GM19463 (cell line): ENCODE measurements around the gene CACNA1E.
"Not testable (repeated sequence)": the region's sequence is repeated elsewhere in the genome, so short reads cannot be mapped to it uniquely, and the experiment has no call there.

ENCODE experiments used
- ATAC-seq: cut with Tn5 transposase; IDR thresholded peaks from one replicate; pipeline ENCODE4 v1.9.1; 2021; ENCODE audit warnings: mild to moderate bottlenecking, moderate library complexity; ENCODE audit not compliant: unreplicated experiment

CACNA1E gene

GRCh38 chr1:181798191-181798926, 315.0 kb downstream of the CACNA1E start:
- ATAC-seq, result no peak

DNA sequence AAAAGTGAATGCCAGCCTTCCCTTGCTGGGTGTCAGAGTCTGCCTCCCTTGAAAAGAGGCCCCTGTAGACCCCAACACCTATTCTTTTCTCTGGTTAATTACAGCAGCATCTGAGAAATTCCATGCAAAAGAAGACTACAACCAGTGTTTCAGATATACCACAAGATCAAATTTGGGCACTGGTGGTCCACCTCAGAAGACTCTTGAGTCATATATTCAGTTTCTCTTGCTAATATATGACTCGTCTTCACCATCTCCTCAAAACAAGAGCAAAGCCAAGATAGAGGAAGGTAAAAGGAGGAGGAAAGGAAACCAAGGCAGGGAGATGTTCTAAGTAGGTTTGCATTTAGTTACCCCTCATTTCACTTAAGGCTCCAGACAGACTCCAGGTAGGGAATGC, 318.3 kb downstream of the CACNA1E start:
- ATAC-seq, result no peak

DNA sequence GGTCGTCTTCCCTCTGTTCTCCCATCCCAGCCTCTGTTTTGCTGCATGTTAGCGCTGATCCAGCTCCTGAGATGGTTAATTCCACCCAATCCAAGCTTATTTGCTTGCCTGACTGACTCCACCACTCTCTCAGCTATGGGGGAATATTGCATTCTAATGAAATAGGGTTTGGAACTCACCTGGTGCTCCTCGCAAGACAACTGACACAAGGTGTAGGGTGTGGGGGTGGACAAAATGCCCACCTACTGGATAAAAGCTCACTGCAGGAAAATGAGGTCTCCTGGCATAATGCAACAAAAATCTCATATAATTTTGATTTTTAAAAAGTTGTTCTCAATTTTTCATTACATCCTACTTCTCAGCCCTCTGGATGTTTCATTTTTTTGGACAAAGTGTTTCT, 319.1 kb downstream of the CACNA1E start:
- ATAC-seq, result no peak

DNA sequence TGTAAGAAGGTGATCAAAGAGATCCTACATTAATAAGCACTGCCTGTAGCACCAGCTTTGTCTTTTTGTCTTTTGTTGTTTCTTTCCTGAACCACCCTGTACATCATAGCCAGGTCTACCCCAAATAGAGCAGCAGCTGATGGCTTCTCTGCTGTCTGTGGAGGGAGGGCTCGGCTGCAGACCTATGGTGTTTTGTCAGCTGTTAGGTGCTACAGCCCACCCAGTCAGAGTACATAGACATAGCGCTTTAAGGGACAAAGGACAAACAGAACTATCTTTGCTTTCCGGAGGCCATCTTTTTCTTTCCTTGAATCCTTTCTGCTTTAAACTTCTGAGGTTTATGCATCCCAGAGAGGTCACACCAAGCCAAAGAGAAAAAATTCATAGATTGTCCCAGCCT, 320.1 kb downstream of the CACNA1E start:
- no peak for ATAC-seq

DNA sequence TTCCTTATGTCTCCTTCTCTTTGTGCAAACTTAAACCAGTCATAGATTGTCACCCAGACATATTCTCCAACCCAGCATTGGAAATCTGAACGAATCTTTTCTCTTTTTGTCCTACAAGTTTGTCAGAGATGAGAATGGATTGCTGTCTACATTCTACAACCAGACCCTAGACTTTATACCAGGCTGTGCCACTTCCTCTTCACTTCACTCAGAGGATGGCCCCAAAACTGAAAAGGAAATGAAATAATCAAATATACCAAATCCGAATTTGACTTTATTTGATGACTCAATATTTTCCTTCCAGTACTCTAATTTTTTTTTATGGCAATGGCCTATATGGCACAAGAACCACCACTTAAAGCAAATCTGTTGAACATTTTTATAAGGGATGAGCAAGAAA, 321.7 kb downstream of the CACNA1E start:
- no peak for ATAC-seq

- ATAC-seq, result no peak
Observed at GRCh38 chr1:181806746-181807145, 323.4 kb downstream of the CACNA1E start.

GRCh38 chr1:181807251-181807650, 323.9 kb downstream of the CACNA1E start:
- ATAC-seq, result no peak

DNA sequence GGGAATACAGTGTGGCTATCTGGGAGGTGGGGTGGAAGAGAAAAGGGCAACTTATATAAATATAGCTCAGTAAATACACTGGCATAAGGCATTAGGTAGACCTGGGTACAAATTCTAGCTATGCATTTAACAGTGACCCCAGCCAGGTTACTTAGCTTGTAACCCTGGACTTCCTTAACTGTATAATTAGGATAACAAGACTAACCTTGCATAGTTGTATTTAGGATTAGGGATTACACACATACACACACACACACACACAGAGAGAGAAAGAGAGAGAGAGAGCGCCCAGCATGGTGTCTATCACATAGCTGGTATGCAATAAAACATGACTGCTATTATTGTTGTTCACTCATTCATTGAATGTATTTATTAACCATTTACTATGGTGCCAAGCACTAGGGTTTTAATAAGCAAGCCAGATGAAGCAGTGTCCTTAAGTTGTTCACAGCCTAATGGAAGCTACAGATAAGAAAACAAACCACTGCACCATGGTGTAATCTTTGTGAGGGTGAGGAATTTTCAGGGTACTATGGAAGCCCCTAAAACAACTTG, 326.8 kb downstream of the CACNA1E start:
- ATAC-seq, result no peak

GRCh38 chr1:181812208-181812607, 328.9 kb downstream of the CACNA1E start:
- no peak for ATAC-seq

DNA sequence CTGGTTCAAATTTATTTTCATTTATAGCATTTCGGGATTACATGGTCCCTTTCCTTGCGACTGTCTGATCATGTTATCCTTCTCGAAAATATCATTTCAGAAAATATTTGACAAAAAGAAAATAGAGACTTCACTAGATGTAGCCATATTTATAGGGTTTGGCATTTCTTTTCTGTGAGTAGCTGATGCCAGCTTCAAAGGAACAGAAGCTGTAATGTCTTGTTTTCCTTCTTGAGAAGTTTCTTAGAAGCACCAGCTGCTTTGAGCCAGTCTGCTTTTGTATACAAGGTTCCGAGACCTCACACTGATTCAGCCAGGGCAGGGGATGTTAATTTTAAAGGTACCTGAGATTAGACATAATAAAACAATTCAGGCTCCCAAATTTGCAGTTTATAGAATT, 329.9 kb downstream of the CACNA1E start:
- ATAC-seq, result no peak

- ATAC-seq, result no peak
Observed at GRCh38 chr1:181816608-181817007, 333.3 kb downstream of the CACNA1E start.

DNA sequence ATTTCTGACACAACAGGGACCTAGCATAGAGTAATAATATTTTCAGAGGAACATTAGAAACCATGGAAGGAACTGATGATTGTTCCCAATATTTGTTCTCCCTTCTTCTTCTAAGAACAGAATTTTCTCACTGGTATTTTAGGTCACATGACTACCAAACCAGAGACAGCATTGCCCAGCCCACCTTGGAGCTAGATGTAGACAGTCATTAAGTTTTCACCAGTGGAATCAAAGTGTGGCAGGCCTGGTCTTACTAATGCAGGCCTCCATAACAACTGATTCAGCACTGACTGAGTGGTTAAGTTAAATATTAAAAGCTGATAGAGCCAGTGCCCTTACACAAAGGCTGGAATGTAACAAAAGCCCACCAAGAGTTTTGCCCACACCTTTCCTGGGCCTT, 333.8 kb downstream of the CACNA1E start:
- no peak for ATAC-seq

DNA sequence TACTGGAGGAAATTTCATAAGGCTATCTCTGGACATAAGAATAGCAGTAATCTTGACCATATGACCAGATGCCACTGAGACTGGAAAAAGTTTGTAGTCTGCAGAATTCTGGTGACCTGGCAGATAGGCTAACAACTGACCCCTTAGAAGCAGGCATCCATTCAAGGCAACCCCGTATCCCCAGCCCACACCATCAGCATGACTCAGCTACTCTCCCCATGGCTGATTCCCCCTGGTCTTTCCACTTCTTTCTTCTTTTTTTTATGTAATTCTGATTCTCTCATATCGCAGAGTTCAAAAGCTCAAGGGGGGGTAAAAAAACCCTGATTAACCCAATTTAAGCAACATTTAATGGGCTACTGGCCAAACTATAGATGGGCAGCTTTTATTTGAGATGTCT, 335.1 kb downstream of the CACNA1E start:
- no peak for ATAC-seq

GRCh38 chr1:181818943-181819342, 335.6 kb downstream of the CACNA1E start:
- ATAC-seq, result no peak

DNA sequence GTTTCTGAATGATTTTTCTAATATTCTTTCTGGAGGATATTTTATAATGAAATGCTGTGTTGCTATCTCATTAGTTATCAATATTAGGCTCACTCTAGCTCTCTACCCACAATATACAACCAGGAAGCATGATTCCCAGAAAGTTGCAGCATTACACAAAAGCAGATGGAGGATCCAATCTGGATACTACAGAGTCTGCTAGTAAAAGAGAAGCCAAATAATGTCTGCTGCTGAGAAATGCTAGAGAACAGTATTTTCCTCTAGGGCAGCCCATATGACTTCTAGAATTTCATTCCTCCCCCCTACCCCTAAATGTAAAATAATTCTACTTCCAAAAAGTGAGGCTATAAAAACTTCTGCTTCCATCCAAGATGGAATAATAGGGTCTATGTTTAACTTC, 338.4 kb downstream of the CACNA1E start:
- no peak for ATAC-seq

DNA sequence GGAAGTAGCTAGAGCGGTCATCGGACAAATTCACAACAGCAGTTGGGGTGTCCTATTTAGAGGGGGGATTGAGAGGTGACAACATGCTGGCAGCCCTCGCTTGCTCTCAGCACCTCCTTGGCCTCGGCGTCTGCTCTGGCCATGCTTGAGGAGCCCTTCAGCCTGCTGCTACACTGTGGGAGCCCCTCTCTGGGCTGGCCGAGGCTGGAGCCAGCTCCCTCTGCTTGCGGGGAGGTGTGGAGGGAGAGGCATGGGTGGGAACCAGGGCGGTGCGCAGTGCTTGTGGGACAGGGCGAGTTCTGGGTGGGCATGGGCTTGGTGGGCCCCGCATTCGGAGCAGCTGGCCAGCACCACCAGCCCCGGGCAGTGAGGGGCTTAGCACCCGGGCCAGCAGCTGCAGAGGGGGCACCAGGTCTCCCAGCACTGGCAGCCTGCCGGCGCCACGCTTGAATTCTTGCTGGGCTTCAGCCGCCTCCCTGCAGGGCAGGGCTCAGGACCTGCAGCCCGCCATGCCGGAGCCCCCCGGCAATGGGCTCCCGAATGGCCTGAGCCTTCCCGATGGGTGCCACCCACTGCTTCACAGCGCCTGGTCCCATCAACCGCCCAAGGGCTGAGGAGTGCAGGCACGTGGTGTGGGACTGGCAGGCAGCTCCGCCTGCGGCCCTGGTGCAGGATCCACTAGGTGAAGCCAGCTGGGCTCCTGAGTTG, 349.0 kb downstream of the CACNA1E start:
- not testable (repeated sequence) for ATAC-seq

DNA sequence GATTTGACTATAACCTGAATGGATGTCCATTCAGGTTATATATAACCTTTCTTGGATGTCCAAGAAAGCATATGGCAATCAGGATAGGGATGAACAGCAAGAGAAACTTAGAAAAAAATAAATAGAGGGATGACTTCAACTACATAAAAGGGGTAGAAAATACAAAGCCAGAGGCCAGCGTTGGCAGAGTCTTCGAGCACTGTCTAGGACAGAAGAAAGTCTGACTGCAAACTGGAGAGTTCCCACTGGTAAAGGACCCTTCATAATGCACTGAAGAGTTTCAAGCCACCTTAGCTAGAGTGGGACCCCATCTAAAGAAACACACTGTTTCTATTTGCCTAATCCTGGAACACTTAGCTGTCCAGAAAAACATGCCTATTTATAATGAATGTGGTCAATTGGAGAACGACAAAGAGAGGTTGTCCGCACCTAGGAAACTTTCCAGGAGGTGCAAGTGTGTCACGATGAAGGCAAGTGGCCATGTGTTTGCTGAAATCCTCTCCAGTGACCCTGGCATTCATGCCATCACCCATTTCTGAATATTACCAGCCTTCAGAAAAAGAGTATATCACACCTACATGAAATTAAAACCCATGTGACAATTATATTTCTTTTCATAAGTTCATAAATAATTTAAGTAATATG, 362.8 kb downstream of the CACNA1E start:
- no peak for ATAC-seq

GRCh38 chr1:181846681-181847080, 363.4 kb downstream of the CACNA1E start:
- ATAC-seq, result no peak

- no peak for ATAC-seq
Observed at GRCh38 chr1:181849071-181849470, 365.8 kb downstream of the CACNA1E start.

DNA sequence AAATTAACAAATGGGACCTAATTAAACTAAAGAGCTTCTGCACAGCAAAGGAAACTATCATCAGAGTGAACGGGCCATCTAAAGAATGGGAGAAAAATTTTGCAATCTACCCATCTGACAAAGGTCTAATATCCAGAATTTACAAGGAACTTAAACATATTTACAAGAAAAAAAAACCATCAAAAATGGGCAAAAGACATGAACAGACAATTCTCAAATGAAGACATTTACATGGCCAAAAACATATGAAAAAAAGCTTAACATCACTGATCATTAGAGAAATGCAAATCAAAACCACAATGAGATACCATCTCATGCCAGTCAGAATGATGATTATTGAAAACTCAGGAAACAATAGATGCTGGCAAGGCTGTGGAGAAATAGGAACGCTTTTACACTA, 370.9 kb downstream of the CACNA1E start:
- not testable (repeated sequence) for ATAC-seq

DNA sequence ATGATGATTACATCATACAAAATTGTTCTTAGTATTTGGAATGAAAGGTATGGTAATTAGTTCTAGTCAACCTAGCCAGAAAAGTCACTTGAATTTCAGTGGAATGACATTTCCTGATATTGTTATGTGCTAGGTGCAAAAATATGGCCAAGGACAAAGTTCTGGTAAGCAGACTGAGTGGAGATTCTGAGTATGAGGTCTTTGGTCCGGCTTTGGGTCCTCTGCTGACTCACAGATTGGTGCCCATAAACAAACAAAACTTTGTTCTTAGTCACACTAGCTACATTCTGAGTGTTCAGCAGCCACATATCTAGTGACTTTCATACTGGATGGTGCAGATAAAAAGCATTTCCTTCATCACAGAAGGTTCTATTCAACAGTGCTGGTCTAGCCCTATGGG, 372.1 kb downstream of the CACNA1E start:
- ATAC-seq, result no peak
